ENCODE results near the gene VWF. TPM values are rescaled to one million over a fixed set of nuclear protein-coding genes. Genes with fewer than 3 reads are reported as not detected.

VWF gene
- total RNA-seq, 4 donors from 2014 or later: 163 to 367 (median 253) TPM

DNA sequence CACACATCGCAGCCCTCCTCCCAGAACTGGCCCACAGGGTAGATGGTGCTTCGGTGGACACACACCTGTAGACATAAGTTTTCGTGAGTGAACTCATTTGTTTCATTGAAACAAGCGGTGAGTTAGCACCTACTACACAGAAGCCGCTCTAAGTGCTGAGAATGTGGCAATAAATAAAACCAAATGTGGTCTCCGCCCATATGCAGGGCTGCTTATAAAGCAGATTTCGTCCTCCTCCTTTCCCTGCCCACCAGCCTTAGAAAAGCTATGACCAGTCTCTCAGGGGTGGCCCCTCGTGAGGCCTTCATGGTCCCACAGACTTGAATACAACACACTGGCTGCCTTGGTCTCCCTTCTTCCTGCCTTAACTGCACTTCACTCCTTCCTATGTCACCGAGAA lies 148.3 kb downstream of the VWF start:
- H3K4me3 ChIP-seq: no peak overlapping the region

DNA sequence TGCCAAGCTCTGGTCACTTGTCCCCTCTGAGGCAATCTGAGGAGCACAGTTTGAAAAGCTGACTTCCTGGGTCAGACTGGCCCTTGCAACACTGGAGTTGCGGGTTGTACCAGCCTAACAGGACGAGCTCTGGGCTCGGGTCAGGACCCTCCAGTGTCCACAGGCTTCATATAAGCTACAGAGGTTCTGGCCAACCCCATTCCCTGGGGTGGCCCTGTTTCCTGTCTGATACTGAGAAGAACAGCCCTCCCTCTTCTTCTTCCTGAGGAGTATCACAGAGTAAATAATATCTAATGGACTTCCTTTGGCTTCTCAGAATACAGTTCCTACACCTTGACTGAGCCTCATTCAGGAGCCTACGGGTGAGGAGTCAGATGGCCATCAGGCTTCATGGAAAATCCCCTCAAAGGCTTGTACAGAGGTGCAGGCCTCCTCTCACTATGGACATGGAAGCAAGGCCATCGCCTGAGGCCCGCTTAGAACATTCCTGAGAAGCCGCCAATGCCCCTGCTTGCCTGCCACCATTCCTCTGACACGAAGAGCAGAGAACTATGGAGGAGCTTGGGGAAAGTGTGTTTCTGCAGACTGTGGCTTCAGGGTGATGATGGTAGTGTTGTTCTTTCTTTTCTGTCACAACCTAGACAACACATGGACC lies 150.9 kb downstream of the VWF start:
- no peak overlapping the region for H3K27ac ChIP-seq (replicated peaks in 1 of 4)

More for the DNA sequence above, 148.3 kb downstream of the VWF start:
- peaks cover 0 to 21% (median 11%) of the 10 kb centered on the region in 4 donors for H3K4me1 ChIP-seq
- no peak for TF ChIP-seq POLR2A (IDR thresholded peaks at IDR 0.05; ENCODE audit: low read depth)
- TF ChIP-seq EP300 (IDR thresholded peaks at IDR 0.05): no peak
- TF ChIP-seq POLR2AphosphoS5 (IDR thresholded peaks at IDR 0.05): no peak
- TF ChIP-seq, protein P1, sequence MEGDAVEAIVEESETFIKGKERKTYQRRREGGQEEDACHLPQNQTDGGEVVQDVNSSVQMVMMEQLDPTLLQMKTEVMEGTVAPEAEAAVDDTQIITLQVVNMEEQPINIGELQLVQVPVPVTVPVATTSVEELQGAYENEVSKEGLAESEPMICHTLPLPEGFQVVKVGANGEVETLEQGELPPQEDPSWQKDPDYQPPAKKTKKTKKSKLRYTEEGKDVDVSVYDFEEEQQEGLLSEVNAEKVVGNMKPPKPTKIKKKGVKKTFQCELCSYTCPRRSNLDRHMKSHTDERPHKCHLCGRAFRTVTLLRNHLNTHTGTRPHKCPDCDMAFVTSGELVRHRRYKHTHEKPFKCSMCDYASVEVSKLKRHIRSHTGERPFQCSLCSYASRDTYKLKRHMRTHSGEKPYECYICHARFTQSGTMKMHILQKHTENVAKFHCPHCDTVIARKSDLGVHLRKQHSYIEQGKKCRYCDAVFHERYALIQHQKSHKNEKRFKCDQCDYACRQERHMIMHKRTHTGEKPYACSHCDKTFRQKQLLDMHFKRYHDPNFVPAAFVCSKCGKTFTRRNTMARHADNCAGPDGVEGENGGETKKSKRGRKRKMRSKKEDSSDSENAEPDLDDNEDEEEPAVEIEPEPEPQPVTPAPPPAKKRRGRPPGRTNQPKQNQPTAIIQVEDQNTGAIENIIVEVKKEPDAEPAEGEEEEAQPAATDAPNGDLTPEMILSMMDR (IDR thresholded peaks at IDR 0.05): no peak
- peaks cover 0 to 89% (median 8%) of the 10 kb centered on the region in 4 donors for H3K36me3 ChIP-seq
- no peaks in the 10 kb centered on the region for H3K27me3 ChIP-seq
- no peak for DNase-seq (ENCODE audit: extremely low spot score)
- 87% methylated on average over 9 of the region's 9 CpGs for WGBS
- no peaks in the 10 kb centered on the region for H3K9me3 ChIP-seq
- intact Hi-C loops (cut with DNase I): no loop called here
- no peak overlapping the region for H3K27ac ChIP-seq (replicated peaks in 1 of 4)

DNA sequence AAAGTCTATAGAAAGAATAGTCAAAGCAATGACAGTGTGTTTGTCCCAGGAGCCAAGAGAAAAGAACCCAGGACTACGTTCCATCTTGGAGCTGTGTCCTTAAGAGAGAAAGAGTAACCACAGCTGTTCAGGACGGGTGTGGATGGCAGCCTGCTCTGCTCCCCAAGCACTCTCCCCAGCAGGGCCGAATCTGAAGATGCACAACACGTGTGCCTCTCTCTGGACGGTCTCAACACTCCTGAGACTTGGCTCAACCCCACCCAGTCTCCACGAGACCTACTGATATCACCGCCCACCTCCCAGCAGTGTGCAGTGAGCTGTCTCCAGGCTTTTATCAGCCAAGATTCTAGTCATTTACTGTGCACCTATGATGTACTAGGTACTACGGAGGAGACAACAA lies 152.1 kb downstream of the VWF start:
- no peak overlapping the region for H3K27ac ChIP-seq (replicated peaks in 1 of 4)
- WGBS: 56% methylated on average over 8 of the region's 8 CpGs
- DNase-seq (ENCODE audit: extremely low spot score): peak; percentile 74
- no peaks in the 10 kb centered on the region for H3K9me3 ChIP-seq
- peaks cover 0 to 99% (median 6%) of the 10 kb centered on the region in 4 donors for H3K36me3 ChIP-seq
- H3K4me3 ChIP-seq: no peak overlapping the region
- no peaks in the 10 kb centered on the region for H3K27me3 ChIP-seq
- TF ChIP-seq POLR2A (IDR thresholded peaks at IDR 0.05; ENCODE audit: low read depth) (no peak), EP300 (IDR thresholded peaks at IDR 0.05) (no peak), POLR2AphosphoS5 (IDR thresholded peaks at IDR 0.05) (no peak)
- TF ChIP-seq, protein P1 (IDR thresholded peaks at IDR 0.05): no peak
- H3K4me1 ChIP-seq: peaks cover 0 to 21% (median 11%) of the 10 kb centered on the region in 4 donors
- intact Hi-C loops (cut with DNase I): no loop called here

More for the DNA sequence above, 150.9 kb downstream of the VWF start:
- intact Hi-C loops (cut with DNase I): no loop called here
- peaks cover 0 to 94% (median 4%) of the 10 kb centered on the region in 4 donors for H3K36me3 ChIP-seq
- H3K4me3 ChIP-seq: no peak overlapping the region
- DNase-seq (ENCODE audit: extremely low spot score): no peak
- no peaks in the 10 kb centered on the region for H3K9me3 ChIP-seq
- no peak for TF ChIP-seq POLR2A (IDR thresholded peaks at IDR 0.05; ENCODE audit: low read depth)
- TF ChIP-seq, protein P1 (IDR thresholded peaks at IDR 0.05): no peak
- TF ChIP-seq EP300 (IDR thresholded peaks at IDR 0.05): no peak
- no peak for TF ChIP-seq POLR2AphosphoS5 (IDR thresholded peaks at IDR 0.05)
- 81% methylated on average over 8 of the region's 8 CpGs for WGBS
- H3K27me3 ChIP-seq: no peaks in the 10 kb centered on the region
- peaks cover 0 to 21% (median 11%) of the 10 kb centered on the region in 4 donors for H3K4me1 ChIP-seq

DNA sequence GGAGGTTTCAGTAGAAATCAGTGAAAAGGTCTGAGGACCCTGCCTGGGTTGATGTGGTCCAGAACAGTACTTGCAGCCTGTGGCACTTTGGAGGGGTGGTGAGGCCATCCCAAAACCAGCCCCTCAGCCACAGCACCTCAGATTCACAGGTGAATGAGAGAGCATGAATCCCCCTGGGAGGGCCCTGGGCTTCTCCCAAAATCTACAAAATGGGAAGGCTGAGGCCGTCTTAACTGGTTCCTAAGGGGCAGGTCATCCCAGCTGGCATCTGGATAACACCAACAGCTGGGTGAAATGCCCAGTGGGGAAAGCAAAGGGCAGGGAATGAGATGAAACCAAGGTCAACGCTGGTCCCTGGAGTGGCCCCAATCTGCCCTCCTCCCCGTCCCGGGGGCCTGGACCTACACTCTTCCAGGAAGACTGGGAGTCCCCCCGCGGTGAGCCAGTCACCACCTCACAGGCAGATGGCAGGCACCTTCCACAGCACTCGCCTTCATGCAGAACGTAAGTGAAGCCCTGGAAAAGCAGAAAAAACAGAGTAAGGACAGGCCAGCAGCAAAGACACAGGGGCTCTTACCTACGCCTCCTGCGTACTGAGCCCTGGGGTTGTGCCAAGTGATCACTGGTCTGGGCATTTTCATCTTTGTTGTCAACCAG lies 153.1 kb downstream of the VWF start:
- no peak overlapping the region for H3K4me3 ChIP-seq
- peak; percentile 47 for DNase-seq (ENCODE audit: extremely low spot score)
- 90% methylated on average over 10 of the region's 10 CpGs for WGBS
- H3K36me3 ChIP-seq: peaks cover 0 to 99% (median 6%) of the 10 kb centered on the region in 4 donors
- peaks cover 0 to 13% (median 8%) of the 10 kb centered on the region in 4 donors for H3K4me1 ChIP-seq
- intact Hi-C loops (cut with DNase I): no loop called here
- H3K27ac ChIP-seq (replicated peaks in 1 of 4): no peak overlapping the region
- H3K27me3 ChIP-seq: no peaks in the 10 kb centered on the region
- TF ChIP-seq POLR2A (IDR thresholded peaks at IDR 0.05; ENCODE audit: low read depth) (no peak), POLR2AphosphoS5 (IDR thresholded peaks at IDR 0.05) (no peak), EP300 (IDR thresholded peaks at IDR 0.05) (no peak)
- TF ChIP-seq, protein P1 (IDR thresholded peaks at IDR 0.05): no peak
- H3K9me3 ChIP-seq: no peaks in the 10 kb centered on the region
